RKO (cell line): ENCODE measurements around the gene ARRDC4.

ENCODE experiments used
- DNase-seq: peaks from one replicate; pipeline ENCODE4 v3.0.0-alpha.2; 2016; ENCODE audit warnings: low spot score

ARRDC4 gene

GRCh38 chr15:97998307-97999071 is 38.0 kb downstream of the ARRDC4 start:
- DNase-seq, result no peak

DNA sequence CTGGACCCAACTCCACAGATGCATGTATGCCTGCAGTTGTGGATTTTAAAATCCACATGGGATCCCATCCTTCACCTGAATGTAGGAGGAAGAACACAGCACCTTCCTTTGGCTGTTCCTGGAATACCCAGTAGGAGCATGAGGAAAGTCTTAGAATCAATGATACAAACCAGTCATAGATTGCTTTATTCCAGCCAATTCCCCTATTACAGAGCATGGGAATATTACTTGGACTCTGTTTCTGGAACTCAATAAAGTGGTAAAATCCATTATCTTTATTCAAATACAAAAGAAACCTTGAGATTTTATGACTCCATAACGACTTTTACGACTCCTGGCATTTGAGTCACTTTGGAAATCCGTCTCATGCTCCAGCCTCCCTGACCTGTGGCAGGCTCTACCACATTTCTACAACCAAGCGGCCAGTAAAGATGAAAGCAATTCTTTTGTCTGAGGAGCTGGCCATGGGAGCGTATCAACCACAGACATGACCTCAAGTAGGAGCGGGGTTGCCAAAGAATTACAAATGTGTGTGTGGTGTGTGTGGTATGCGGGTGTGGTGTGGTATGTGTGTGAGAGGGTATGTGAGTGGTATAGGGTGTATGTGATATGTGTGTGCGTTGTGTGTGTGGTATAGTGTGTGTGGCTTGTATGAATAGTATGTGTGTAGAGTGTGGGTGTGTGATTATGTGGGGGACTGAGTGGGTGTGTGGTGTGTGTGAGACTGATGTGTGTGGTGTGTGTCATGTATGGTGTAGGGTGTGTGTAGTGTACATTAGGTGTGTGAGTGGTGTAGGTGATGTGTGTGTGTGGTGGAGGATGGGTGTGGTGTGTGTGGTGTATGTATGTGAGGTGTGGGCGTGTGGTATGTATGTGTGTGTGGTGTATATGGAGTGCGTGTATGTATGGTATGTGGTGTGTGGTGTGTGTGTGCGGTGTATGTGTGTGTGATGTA is 40.0 kb downstream of the ARRDC4 start:
- DNase-seq, result no peak

- no peak for DNase-seq
These were observed 41.2 kb downstream of the ARRDC4 start for GRCh38 chr15:98001663-98002194.

GRCh38 chr15:98002419-98002818 is 41.9 kb downstream of the ARRDC4 start:
- no peak for DNase-seq

- no peak for DNase-seq
These were observed 42.4 kb downstream of the ARRDC4 start for GRCh38 chr15:98002866-98003265.

- DNase-seq, result no peak
These were observed 43.0 kb downstream of the ARRDC4 start for GRCh38 chr15:98003518-98003917.

DNA sequence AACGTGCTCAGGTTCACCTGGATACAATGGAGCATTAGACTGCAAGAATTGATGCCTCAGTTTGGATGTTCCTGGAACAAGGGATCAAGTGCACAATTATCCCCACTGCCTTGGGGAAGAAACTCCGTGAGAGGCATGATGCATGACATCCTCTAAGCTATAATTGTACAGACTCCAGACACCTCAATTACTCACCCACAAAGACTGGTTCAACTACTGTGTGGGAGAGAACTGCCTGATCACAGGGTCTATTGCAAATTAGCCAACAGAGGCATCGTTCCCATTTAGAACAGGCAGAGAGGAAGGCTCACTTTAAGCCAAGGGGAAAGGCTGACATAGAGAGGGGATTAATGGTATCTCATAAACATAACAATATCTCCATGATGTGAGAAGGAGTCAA is 43.5 kb downstream of the ARRDC4 start:
- no peak for DNase-seq

- DNase-seq, result no peak
These were observed 45.2 kb downstream of the ARRDC4 start for GRCh38 chr15:98005659-98006058.

DNA sequence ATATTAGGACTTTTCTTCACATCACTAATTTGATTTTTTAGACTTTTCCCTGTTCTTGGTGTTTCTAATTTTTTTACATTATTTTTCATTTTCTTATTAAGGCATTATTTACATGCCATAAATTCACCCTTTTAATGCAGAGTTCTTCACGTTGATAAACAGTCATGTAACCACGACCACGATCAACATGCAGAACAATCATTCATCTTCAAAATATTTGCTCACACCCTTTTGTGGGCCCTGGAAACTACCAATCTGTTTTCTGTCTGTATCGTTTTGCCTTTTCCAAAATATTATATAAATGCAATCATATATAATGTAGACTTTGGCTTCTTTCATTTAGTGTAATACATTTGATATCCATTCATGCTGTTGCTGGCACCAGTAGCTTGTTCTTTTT is 48.7 kb downstream of the ARRDC4 start:
- no peak for DNase-seq

- no peak for DNase-seq
These were observed 49.5 kb downstream of the ARRDC4 start for GRCh38 chr15:98009971-98010370.

DNA sequence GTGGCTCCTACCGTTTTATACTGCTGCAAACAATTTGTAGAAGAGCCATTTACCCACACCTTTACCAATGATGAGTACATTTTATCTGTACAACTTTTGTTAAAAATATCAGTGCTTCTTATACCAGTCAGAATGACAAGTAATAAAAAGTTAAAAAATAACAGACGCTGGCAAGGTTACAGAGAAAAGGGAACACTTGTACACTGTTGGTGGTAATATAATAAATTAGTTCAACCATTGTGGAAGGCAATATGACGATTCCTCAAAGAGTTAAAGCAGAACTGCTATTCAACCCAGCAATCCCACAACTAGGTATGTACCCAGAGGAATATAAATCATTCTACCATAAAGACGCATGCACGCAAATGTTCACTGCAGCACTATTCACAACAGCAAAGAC is 51.9 kb downstream of the ARRDC4 start:
- DNase-seq, result no peak

DNA sequence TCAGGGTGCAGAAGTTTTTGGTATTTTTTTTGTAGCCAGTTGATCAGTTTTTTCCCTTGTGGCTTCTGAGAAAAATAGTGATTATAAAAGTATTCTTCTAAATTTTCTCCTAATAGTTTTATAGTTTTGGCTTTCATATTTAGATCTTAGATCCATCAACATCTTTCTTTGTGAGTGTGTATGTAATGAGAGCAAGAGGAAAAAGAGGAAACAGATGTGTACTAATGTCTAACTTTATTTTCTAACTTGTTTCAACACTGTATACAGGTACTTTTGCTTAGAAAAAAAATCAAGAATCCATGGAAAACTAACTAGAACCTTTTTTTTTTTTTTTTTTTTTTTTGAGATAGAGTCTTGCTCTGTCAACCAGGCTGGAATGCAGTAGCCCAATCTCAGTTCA is 53.1 kb downstream of the ARRDC4 start:
- no peak for DNase-seq

- no peak for DNase-seq
These were observed 56.9 kb downstream of the ARRDC4 start for GRCh38 chr15:98017150-98017964.

- DNase-seq, result no peak
These were observed 58.4 kb downstream of the ARRDC4 start for GRCh38 chr15:98018761-98019351.
